GM23338 (cell line): Measurements from ENCODE around the gene ATP9A. TPM values are rescaled to one million over a fixed set of nuclear protein-coding genes. Genes with fewer than 3 reads are reported as not detected.
"Not testable (repeated sequence)": the region's sequence is repeated elsewhere in the genome, so short reads cannot be mapped to it uniquely, and the experiment has no call there.

Source experiments
- ATAC-seq: fragments of 200-7000 bp; cut with Tn5 transposase; 3 replicates; pipeline ENCODE4 v1.9.1; 2020
- DNase-seq: peaks from one replicate; pipeline ENCODE4 v3.0.0-alpha.2; 2015; ENCODE audit warnings: low spot score
- H2AFZ ChIP-seq: fragments of 200-600 bp; sonication (generic); 2 replicates; pipeline ENCODE4 v1.8.0; 2016; ENCODE audit warnings: antibody characterized with exemption, mild to moderate bottlenecking, moderate library complexity
- H3F3A ChIP-seq: fragments of 200-600 bp; sonication (generic); replicated peaks from 2 replicates; pipeline ENCODE4 v1.8.0; 2017; ENCODE audit warnings: antibody characterized with exemption, mixed run types, low read depth
- H3K27ac ChIP-seq: fragments of 200-600 bp; sonication (generic); 2 replicates; pipeline ENCODE4 v1.6.1; 2016; ENCODE audit warnings: low read depth
- H3K27me3 ChIP-seq: fragments of 200-600 bp; sonication (generic); 2 replicates; pipeline ENCODE4 v1.8.0; 2016; ENCODE audit warnings: mild to moderate bottlenecking, mixed run types, moderate library complexity; ENCODE audit not compliant: insufficient read depth
- H3K36me3 ChIP-seq: fragments of 200-600 bp; sonication (generic); 2 replicates; pipeline ENCODE4 v1.8.0; 2016; ENCODE audit warnings: mild to moderate bottlenecking; ENCODE audit not compliant: insufficient read depth
- H3K4me1 ChIP-seq: fragments of 200-600 bp; sonication (generic); 2 replicates; pipeline ENCODE4 v1.8.0; 2016; ENCODE audit warnings: mild to moderate bottlenecking, moderate library complexity; ENCODE audit not compliant: insufficient read depth
- H3K4me2 ChIP-seq: fragments of 200-600 bp; sonication (generic); 2 replicates; pipeline ENCODE4 v1.7.1; 2017; ENCODE audit warnings: mixed run types
- H3K4me3 ChIP-seq: fragments of 200-600 bp; sonication (generic); 2 replicates; pipeline ENCODE4 v1.6.1; 2016; ENCODE audit warnings: mixed run types
- H3K79me2 ChIP-seq: fragments of 200-600 bp; sonication (generic); replicated peaks from 2 replicates; pipeline ENCODE4 v1.8.0; 2017; ENCODE audit warnings: mild to moderate bottlenecking; ENCODE audit not compliant: insufficient read depth
- H3K9me2 ChIP-seq: fragments of 200-600 bp; sonication (generic); 2 replicates; pipeline ENCODE4 v1.8.0; 2017; ENCODE audit not compliant: insufficient read depth
- H4K20me1 ChIP-seq: fragments of 200-600 bp; sonication (generic); replicated peaks from 2 replicates; pipeline ENCODE4 v1.8.0; 2017; ENCODE audit warnings: mild to moderate bottlenecking; ENCODE audit not compliant: insufficient read depth
- H3K27ac Mint-ChIP-seq: 2 replicates; pipeline ENCODE4 v1.8.0; 2020; ENCODE audit warnings: inconsistent platforms, mild to moderate bottlenecking, moderate library complexity, mixed read lengths
- H3K27me3 Mint-ChIP-seq: 3 replicates; pipeline ENCODE4 v1.8.0; 2022; ENCODE audit warnings: low read depth, mild to moderate bottlenecking, moderate library complexity, mixed read lengths, inconsistent platforms; ENCODE audit not compliant: insufficient read depth, poor library complexity
- H3K36me3 Mint-ChIP-seq: 3 replicates; pipeline ENCODE4 v1.8.0; 2021; ENCODE audit warnings: low read depth, mild to moderate bottlenecking, inconsistent platforms, moderate library complexity, mixed read lengths
- H3K4me1 Mint-ChIP-seq: 3 replicates; pipeline ENCODE4 v1.8.0; 2020; ENCODE audit warnings: mild to moderate bottlenecking, inconsistent platforms, mixed read lengths
- H3K4me3 Mint-ChIP-seq: 3 replicates; pipeline ENCODE4 v1.8.0; 2021; ENCODE audit warnings: moderate library complexity, mild to moderate bottlenecking, inconsistent platforms, mixed read lengths
- H3K9me3 Mint-ChIP-seq: 3 replicates; pipeline ENCODE4 v1.8.0; 2020; ENCODE audit warnings: moderate library complexity, mild to moderate bottlenecking, inconsistent platforms, mixed read lengths
- CREB1 ChIP-seq: fragments of 250-450 bp; sonication (Bioruptor Pico); IDR thresholded peaks from 2 replicates; pipeline ENCODE4 v1.5.0; 2020; ENCODE audit warnings: low read depth, mild to moderate bottlenecking, moderate library complexity
- CTCF ChIP-seq, 2 experiments: fragments of 200-600 bp in 1 of 2; sonication (generic) in 1 of 2; conservative IDR thresholded peaks; 2 replicates each; pipeline versions ENCODE4 v1.5.1 to v1.6.1; 2016 to 2017; ENCODE audit warnings: antibody characterized with exemption in 2 of 2, low read depth in 2 of 2, mild to moderate bottlenecking in 2 of 2, moderate library complexity in 1 of 2
- ETS1 ChIP-seq: IDR thresholded peaks from 2 replicates; pipeline ENCODE4 v1.6.1; 2016; ENCODE audit warnings: antibody characterized with exemption
- EZH2 ChIP-seq: fragments of 200-600 bp; sonication (generic); IDR thresholded peaks from one replicate; pipeline ENCODE4 v1.8.0; 2017; ENCODE audit warnings: antibody characterized with exemption, mild to moderate bottlenecking, low read depth; ENCODE audit not compliant: unreplicated experiment
- EZH2phosphoT487 ChIP-seq: fragments of 200-600 bp; sonication (generic); IDR thresholded peaks from one replicate; pipeline ENCODE4 v1.8.1; 2018; ENCODE audit warnings: antibody characterized with exemption; ENCODE audit not compliant: unreplicated experiment
- STAT1 ChIP-seq: IDR thresholded peaks from one replicate; pipeline ENCODE4 v1.6.1; 2016; ENCODE audit warnings: antibody characterized with exemption; ENCODE audit not compliant: unreplicated experiment
- ZNF114 ChIP-seq: fragments of 250-450 bp; sonication (Bioruptor Pico); IDR thresholded peaks from 2 replicates; pipeline ENCODE4 v1.5.0; 2020; ENCODE audit warnings: mild to moderate bottlenecking, moderate library complexity
- ZNF331 ChIP-seq: fragments of 250-450 bp; sonication (Bioruptor Pico); IDR thresholded peaks from 2 replicates; pipeline ENCODE4 v1.5.0; 2020; ENCODE audit warnings: low read depth, mild to moderate bottlenecking, moderate library complexity
- ZNF462 ChIP-seq: fragments of 250-450 bp; sonication (Bioruptor Pico); IDR thresholded peaks from 2 replicates; pipeline ENCODE4 v1.5.0; 2020; ENCODE audit warnings: mild to moderate bottlenecking, moderate library complexity
- polyA plus RNA-seq: library from polyadenylated mRNA; unstranded; fragments of >200 nt; fragmentation: Nextera tagmentation; extraction: Ambion mirVana; gene quantifications from 2 replicates; pipeline ENCODE4 v1.2.1, GENCODE V29; 2016
- total RNA-seq: library from RNA; depleted of rRNA; stranded (reverse); fragments of >200 nt; shearing (Covaris generic); gene quantifications from 2 replicates; pipeline ENCODE4 v1.2.3, GENCODE V29; 2014

ATP9A gene
- total and polyA plus RNA-seq, 2 experiments from 2014 or later = 0.94 to 5.9 TPM

GRCh38 chr20:51723026-51723425 lies 45.2 kb downstream of the ATP9A start:
- H3K4me1 ChIP-seq, H2AFZ ChIP-seq, H3K36me3 Mint-ChIP-seq, H3K4me3 Mint-ChIP-seq, H3K9me2 ChIP-seq, H3K27me3 Mint-ChIP-seq, ATAC-seq, DNase-seq, H3K9me3 Mint-ChIP-seq, H3F3A ChIP-seq, H3K36me3 ChIP-seq, H3K27ac Mint-ChIP-seq, H3K4me1 Mint-ChIP-seq, H3K4me2 ChIP-seq, H3K79me2 ChIP-seq, H3K27me3 ChIP-seq, H3K27ac ChIP-seq, H4K20me1 ChIP-seq, H3K4me3 ChIP-seq: not testable (repeated sequence)

- not testable (repeated sequence) for H3K36me3 Mint-ChIP-seq, H3F3A ChIP-seq, H3K4me1 ChIP-seq, H3K4me2 ChIP-seq, DNase-seq, H3K4me3 ChIP-seq, H3K4me3 Mint-ChIP-seq, H2AFZ ChIP-seq, H3K27me3 ChIP-seq, H3K9me3 Mint-ChIP-seq, H3K36me3 ChIP-seq, H3K79me2 ChIP-seq, H3K27me3 Mint-ChIP-seq, H3K4me1 Mint-ChIP-seq, H3K9me2 ChIP-seq, H3K27ac Mint-ChIP-seq, H3K27ac ChIP-seq, ATAC-seq, H4K20me1 ChIP-seq
Measured at GRCh38 chr20:51722246-51722645, 45.9 kb downstream of the ATP9A start.

- no peaks in the 10 kb centered on the region for H3K36me3 ChIP-seq
- no peaks in the 10 kb centered on the region for H3K9me3 Mint-ChIP-seq
- no peak for ATAC-seq
- peaks cover 1% of the 10 kb centered on the region; the same call in 2 of the 3 replicates for H3K4me1 Mint-ChIP-seq
- no peak overlapping the region for H3K4me3 ChIP-seq
- no peaks in the 10 kb centered on the region for H3K36me3 Mint-ChIP-seq
- H3K27ac ChIP-seq = no peak overlapping the region
- no peak overlapping the region for H3K4me3 Mint-ChIP-seq
- H4K20me1 ChIP-seq = no peaks in the 10 kb centered on the region
- H3K27me3 ChIP-seq = no peaks in the 10 kb centered on the region
- H3K27ac Mint-ChIP-seq = no peak overlapping the region
- DNase-seq = no peak
- H3K27me3 Mint-ChIP-seq = no peaks in the 10 kb centered on the region
- no peaks in the 10 kb centered on the region for H3K4me1 ChIP-seq
- no peak overlapping the region for H3K4me2 ChIP-seq
- H3K9me2 ChIP-seq = no peaks in the 10 kb centered on the region
- no peaks in the 10 kb centered on the region; the same call in 1 of the 2 replicates for H3K79me2 ChIP-seq
- no peak overlapping the region; the same call in 1 of the 2 replicates for H2AFZ ChIP-seq
- no peaks in the 10 kb centered on the region for H3F3A ChIP-seq
- TF ChIP-seq ZNF462 (CRISPR knock-in tag) (no peak), EZH2 (no peak), CREB1 (CRISPR knock-in tag) (no peak), STAT1 (no peak), EZH2phosphoT487 (no peak), ZNF331 (CRISPR knock-in tag) (no peak), ZNF114 (no peak), ETS1 (no peak), CTCF (conservative IDR thresholded peaks at IDR 0.05; ENCODE audit: low read depth in 2 of 2) (no peak)
Measured at GRCh38 chr20:51720854-51721253, 47.3 kb downstream of the ATP9A start.
